NOMO-1 treated with dmso at 0.1 percent for 144 hours (cell line): ENCODE data around the gene TTC28.

Experiments
- DNase-seq: peaks from one replicate; lab custom pipeline; 2025; ENCODE audit not compliant: unreplicated experiment; lab: John Stamatoyannopoulos, UW

TTC28 gene

DNA sequence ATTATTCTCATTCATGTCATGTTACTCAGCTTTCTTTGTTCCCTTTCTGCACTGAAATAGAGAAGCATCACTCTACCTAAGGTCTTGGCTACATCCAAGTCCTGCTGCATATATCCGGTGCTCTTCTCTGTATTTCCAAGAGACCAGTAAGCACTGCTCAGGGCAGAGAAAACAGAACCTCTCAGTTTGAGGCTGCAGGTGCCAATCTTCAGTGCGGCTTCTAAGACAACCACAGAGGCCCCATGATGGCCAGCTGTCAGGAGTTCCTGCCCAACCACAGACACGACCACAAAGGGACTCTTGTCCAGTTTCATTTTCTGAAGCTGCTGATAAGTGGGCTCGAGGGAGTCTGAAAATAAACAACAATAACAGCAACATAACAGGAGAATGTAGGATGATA is 382.1 kb downstream of the TTC28 start:
- peak; percentile 11 for DNase-seq

DNA sequence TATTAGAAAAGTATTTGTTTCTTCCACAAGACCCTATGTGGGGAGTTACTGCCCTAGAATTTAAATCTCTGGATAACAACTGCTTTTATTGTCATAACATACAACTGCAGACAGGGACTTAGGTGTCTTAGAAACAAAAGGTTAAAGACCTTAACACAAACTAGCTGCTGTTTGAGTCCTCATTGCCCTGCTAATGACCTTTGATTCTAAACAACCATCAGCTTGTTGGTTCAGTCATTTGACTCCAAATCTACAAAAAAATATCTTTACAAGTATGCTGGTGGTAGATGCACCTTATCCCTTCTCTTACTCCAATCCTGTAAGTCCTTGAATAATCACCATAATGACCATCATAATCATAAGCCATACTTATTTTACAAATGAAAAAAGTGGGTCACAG is 383.2 kb downstream of the TTC28 start:
- DNase-seq: no peak

DNA sequence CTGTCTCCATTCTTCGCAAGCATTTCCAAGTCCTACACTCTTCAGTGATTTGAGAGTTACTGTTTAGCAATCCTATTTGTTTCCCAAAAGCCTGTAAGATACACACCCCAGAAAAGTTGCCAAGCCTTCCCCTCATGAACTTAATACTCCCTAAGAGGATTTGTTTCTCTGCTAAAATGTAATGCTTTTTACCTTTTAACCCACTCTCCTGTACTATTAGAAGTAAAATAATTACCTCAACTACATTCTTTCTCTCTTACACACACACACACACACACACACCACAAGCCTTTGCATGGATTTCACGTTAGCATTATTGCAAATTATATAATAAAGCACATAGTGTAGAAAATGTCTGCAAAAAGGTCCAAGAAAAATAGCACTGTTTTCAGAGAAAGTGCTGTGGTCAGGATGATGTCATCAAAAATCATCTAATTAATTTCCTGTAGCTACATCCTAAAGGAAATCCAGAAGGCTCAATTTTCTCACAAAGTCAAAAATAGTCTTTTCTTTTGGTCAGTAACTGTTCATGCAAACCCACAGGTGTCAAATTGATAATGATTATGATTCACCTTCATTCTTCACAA is 396.5 kb downstream of the TTC28 start:
- DNase-seq: no peak

DNA sequence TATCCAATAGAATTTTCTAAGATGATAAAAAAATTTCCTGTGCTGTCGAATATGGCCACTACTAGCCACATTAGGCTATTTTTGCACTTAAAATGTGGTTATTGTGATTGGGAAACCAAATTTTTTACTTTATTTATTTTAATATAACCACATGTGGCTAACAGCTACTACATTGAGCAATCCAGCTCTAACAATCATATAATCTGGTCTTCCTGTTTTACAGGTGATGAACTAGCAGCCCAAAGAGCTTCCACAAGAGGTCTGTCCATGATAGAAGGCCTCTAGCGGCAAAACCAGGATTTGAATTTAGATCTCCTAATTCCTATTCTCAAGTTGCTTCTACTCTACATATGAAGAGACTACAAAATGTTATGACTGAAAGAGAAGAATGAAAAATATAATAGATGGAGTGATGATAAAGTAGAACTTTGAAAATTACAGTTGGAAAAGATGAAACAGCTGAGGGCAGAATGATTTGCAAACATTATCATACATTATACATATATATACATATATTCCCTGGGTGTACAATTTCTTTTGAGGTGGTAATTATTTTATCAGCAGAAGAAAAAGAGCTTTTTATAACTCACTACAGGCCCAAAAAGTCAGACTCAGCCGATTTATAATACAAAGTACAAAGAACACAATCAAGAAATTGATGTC is 397.1 kb downstream of the TTC28 start:
- DNase-seq: peak; percentile 9

DNA sequence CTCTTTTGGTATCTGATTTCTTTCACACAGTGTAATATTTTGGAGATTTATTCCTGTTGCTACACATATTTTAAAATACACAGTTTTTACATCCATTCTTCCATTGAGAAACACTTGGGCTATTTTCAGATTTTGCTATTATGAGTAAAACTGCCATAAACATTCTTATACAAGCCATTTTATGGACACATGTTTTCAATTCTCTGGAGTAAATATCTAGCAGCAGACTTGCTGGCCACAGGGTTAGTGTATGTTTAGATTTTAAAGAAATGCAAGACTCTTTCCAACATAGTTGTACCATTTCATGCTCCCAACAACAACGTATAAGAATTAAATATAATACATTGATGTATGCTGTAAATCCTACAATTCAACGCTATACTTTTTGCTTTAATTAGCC is 399.8 kb downstream of the TTC28 start:
- no peak for DNase-seq

DNA sequence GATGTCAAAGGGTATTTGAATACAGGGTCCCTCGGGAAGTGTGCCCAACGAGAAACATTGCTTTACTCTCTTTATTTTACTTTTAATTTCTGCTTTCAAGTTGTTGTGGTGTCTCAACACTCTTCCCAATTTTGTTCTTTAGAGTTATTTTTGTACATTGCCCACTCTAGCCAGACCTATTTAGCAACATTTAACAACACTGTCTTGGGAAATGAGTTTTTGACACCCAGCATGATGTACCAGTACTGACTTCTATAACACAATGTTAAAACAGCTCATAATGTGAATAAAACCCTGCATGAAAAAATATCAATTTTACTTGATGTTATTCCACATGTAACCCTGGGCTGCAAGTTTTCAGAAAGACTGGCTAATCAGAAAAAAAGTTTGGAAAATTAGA is 410.4 kb downstream of the TTC28 start:
- no peak for DNase-seq

DNA sequence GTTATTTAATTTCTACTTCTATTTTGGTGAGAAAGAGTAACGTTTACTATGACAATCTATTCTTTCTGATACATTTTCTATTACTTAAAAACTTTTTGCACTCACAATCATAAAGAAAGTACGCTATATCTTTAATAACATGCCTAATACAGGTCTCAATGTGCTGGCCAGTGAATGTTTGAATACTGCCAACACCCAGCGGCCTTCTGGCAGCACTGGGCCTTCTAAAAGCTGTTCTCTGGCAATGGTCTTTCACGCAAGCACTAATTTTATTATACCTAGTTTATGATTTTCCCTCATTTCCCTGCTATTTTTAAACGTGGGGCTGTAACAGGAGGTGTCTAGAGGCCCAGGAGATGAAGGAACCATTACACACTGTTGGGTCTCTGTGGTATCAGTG is 410.8 kb downstream of the TTC28 start:
- no peak for DNase-seq

DNA sequence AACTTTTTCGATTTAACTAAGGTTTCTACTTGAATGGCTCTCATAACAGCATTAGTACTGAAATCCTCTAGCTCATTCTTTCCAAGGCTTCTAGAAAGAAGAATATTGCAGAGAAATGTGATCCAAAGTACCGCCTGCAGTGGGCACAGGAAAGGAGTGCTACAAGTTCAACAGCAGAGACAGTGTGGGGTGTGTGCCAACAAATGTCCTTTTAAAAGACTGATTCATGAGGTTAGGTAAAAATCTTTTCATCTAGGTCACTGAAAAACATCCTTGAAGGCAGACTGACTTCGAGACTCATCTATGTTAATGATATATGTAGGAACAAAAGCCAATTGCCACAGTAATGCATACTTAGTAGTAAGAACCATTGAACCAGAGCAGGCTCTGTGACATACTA is 411.5 kb downstream of the TTC28 start:
- no peak for DNase-seq

DNA sequence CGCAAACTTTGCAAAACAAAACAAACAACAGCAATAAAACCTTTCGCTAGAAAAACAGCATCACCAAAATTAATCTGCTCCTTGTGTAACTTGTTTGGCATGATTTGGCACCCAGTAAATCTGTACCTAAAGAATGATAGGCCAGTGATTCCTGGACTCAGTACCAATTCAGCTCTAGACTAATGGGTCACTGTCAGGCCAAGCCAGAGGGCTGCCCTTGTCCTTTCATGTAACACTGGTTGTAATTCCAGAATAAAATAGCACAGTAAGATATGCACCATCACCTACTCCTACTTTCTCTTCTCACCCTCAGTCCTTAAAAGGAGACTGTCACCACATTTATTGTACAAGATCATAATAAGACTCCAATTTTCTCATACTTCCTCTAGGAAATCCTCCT is 419.0 kb downstream of the TTC28 start:
- DNase-seq: no peak

DNA sequence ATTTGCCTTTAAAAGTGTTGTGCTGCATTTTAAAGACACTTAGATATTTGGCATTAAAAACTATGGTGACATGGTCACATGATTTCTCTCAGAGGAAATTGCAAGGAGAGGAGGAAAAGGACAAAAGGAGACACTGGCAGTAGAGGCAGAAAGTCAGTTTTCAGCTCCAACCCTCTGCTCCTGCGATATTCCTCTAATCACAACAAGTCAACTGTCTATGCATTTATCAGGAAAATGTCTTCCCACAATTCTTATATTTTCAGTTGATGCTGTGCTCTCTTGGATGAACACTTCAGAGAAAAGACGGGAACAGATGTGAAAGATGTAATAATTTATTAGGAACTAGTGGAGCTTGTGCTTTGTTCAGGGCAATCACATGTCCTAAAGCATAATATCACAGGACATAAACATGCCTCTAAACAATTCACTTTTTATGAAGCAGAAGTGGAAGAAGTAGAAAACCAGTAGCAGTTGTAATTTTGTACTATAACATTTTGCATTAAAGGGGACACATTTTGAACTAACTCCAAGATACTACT is 419.8 kb downstream of the TTC28 start:
- no peak for DNase-seq

DNA sequence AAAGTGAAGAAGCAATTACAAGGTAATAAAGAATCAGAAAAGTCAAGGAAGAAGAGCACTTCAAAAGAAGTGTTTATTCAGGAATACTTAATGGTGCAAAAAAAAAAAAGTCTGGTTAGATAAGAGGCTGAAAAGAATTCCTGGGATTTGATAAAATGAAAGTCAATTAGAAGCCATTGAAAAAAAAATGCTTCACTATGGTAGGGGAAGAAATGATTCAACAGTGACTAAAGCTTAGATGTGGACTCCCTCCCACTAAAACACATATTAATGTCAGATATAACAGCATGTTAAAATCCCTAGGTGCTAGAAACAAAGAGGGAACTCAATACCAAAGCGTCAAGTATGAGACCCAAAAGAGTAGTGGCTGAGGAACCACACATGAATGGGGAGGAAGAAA is 425.2 kb downstream of the TTC28 start:
- no peak for DNase-seq

DNA sequence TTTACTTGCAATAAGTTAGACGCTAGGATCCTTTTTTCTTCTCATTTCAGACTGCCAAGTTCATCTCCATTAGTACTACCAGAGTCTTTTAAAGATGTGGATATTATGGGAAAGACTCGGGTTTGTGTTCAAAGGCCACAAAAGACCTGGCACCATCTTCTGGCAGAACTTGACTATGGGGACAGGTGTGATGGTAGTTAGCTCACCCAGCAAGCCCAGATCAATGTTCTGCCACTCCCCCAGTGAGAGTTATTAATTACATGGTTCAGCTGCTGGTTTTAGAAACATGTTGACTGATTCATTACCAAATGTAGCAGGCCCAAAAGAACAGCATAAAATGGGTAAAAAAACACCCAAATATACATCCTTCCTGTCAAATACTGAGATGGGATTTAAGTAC is 427.1 kb downstream of the TTC28 start:
- no peak for DNase-seq

DNA sequence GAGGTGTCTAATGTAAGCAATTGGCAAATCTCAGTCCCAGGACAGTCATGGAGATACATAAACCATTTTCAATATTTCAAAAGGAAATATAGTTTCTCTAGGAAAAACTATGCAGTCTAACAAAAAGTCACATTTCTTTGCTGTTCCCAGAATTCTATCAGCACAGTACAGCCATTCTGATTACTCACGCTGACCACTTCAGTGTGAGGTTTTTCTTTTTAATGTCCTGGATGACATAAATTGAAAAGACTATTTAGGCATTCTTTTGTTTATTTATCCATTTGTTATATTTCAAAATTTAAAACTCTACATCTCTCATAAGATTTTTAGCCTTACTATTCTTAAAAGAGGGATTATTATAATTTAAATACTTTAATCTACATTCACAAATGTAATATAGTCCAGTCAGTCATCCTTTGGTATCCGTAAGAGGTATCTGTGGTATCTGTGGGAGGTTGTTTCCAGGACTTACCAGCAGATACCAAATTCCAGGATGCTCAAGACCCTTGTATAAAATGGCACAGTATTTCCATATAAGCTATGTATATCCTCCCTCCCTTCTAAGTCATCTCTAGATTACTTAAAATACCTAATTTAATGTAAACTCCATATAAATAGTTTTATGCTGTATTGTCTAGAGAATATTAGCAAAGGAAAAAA is 429.5 kb downstream of the TTC28 start:
- no peak for DNase-seq

DNA sequence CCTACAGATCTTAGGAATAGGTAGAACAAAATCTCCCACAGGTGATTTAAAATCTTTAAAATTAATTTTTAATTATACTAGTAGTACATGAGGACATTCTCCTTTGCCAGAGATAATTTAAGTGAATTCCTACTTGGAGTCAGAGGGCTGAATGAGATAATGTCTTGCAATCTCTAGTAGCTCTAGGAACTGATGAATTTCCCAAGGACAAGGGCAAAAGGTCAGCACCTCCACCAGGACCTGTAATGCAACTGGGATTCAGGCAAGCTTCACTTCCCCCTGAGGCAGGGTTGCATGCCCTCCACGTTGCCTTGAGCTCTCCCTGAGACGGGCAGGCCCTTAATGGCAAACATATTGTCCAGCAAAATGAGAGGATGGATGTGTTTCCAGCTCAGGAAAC is 430.2 kb downstream of the TTC28 start:
- DNase-seq: no peak

DNA sequence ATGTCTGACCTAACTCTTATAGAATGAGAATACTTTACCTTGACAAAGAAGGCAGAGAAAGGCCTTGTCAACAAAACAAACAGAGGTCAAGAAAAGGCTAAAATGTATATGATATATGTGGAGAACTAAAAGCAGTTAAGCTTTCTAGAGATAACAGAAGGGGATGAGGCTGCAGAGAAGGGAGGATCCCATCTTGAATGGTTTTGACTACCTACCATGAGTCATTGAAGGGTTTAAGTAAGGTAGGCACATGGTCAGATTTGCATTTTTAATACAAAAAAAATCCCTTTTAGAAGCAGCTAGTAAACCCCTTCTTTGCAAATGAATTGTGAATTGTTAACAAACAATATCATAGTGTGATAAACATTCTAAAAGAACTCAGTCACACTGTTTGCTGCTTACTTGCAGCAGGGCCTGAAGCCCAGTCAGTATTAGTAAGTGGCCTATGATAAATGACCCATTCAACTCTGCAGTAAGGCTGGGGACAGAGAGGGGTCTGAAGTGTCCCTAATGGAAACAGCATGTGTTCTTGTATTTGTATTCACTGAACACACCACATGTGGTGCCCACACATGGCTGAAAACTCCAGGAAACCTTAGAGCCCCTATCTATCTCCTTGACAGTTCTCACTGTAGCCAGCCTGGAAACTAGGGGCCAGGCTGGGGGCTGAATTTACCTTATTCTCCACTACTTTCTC is 431.8 kb downstream of the TTC28 start:
- DNase-seq: no peak

DNA sequence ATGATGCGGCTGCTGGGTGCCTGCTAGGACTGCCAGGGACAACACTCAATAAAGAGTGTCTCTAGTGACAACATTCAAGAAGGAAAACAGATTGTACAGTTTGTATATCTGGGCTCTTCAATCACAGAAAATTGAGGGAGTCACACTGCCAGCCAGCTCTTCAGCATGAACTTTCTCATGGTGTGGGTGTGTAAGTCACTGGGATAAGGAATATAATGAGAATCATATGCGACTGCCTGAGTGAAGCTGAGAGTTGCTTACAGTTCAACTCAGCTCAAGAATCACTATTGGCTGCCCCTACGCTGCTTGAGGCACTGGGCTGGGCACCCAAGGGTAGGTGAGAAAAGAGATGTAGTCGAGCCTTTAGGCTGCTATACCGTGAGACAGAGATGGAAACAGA is 432.5 kb downstream of the TTC28 start:
- DNase-seq: no peak

DNA sequence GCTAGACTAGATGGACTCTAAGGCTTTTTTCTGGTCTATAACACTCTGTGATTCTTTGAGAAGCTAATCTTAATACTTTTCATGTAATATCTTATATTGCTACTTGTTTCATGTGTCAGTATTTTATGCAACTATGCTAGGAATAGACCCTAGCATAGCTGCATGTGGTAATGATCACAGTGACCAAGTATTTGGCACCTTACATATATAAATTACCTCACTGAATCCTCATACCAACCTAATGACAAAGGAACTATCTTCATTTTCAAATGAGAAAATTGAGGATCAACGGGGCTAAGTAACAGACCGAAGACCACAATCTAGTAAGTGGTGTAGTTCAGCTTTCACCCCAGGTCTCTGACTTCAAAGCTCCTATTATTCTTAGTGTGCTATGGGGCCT is 433.2 kb downstream of the TTC28 start:
- DNase-seq: no peak

DNA sequence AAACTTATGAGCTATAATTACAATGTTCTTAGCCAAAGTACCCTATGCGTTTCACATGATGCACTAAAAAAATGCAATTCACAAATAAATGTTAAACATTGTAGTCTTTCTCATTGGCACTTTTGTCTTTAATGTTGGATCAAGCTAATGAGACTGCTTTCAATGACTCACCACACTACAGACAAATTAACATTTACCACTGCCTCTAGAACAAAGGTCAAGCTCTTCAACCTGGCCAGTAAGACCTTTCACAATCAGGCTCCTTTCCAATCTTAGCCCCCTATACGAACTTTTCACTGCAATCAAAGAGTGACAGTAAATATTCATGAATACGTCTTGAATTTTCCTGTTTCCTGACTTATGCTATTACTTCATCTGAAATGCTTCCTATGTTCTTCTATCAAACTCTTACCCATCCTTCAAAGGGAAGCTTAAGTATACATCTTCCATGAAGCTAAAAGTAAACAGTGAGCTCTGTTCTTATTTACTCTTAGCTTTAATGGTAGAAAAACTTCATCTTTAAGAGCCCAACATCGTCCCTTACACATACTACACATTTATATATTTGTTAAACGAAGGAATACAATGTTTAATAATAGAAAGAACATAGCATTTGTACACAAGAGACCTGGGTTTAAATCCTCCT is 433.9 kb downstream of the TTC28 start:
- DNase-seq: no peak

DNA sequence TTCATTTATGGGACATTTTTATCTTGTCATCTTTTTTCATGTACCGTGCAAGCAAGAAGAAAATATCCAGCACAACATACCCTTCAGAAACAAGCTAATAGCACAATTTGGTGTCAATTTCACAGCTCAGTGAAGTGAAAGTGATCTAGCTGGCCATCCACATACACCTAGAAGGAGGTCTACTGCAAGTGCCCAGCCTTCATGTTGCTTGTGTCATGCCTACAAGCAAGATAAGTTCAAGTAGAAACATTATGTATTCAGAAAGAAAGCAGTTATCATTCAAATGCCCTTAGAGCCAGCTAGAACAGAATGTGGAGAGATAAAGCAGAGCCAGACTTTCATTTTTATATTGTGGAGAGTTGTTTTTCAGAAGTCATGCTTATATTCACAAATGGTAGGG is 434.9 kb downstream of the TTC28 start:
- no peak for DNase-seq

DNA sequence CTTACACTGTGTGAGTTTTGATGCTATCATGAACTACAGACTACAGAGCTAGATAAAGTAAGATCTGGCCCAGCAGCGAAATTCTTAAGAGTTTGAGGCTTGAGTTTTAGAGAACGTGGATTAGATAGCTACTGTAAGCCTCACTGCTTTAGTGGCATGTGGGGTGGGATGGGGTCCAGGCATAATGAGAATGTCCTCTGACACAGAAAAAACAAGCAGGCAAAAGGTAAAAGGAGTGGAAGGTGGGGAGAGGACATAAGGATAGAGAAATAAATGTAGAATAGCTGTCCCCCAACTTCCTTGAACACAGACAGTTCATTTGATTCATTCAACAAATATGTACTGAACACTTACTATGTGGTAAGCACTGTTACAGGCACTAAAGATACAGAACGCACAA is 436.1 kb downstream of the TTC28 start:
- DNase-seq: no peak

DNA sequence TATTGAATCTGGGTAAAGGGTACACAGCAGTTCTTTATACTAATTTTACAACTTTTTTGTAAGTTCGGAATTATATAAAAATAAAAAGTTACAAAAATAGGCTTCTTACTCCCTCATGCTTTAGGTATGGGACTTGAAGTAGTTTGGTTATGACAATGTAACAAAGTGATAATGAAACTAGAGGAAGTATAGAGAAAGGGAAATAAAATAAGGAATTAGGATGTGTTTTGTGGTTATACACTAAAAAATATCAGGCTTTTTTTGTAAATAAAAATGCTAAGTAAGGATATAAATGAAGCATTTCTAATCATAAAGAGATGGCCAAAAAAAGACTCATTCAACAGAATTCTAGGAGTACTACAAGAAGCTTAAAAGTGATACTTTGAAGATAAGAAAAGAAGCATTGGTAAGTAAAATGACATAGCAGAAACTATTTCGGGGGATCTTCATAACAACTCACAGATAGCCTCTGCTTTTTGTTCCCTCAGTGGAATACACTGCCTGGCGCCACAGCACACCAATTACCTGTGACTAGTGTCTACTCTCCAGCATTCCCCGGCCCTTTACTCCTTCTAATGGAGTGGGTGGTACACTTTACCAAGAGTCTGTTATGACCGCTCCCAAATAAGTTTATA is 437.9 kb downstream of the TTC28 start:
- no peak for DNase-seq
